GM19035 (cell line): Measurements from ENCODE around the gene MRPL11.
A peak's percentile ranks its signal among the peaks of the same experiment; 100 is the strongest.
"Not testable (repeated sequence)": the region's sequence is repeated elsewhere in the genome, so short reads cannot be mapped to it uniquely, and the experiment has no call there.

Experiments
- ATAC-seq: cut with Tn5 transposase; IDR thresholded peaks from one replicate; pipeline ENCODE4 v1.9.1; 2021; ENCODE audit not compliant: unreplicated experiment

The MRPL11 gene

GRCh38 chr11:66431871-66432329 lies 6.7 kb downstream of the MRPL11 start:
- not testable (repeated sequence) for ATAC-seq

GRCh38 chr11:66431287-66431686 lies 7.4 kb downstream of the MRPL11 start:
- ATAC-seq, result not testable (repeated sequence)

- no peak for ATAC-seq
These were observed 8.6 kb downstream of the MRPL11 start for GRCh38 chr11:66429983-66430602.

GRCh38 chr11:66428933-66429332 lies 9.7 kb downstream of the MRPL11 start:
- ATAC-seq, result no peak

GRCh38 chr11:66426314-66426713 lies 12.3 kb downstream of the MRPL11 start:
- ATAC-seq, result no peak

GRCh38 chr11:66421492-66422205 lies 17.0 kb downstream of the MRPL11 start:
- ATAC-seq, result peak; percentile 62

- ATAC-seq, result no peak
These were observed 17.8 kb downstream of the MRPL11 start, which contains the start of gene NPAS4 for GRCh38 chr11:66420671-66421476. TSS of gene NPAS4 (plus strand) at chr11:66421035. CDS start at chr11:66421180, 145 bp downstream.

- ATAC-seq, result no peak
These were observed 18.8 kb downstream of the MRPL11 start for GRCh38 chr11:66419825-66420224.

- no peak for ATAC-seq
These were observed 19.7 kb downstream of the MRPL11 start for GRCh38 chr11:66418986-66419308.

GRCh38 chr11:66418168-66418985 lies 20.3 kb downstream of the MRPL11 start:
- ATAC-seq, result no peak

GRCh38 chr11:66417000-66417399 lies 21.6 kb downstream of the MRPL11 start:
- ATAC-seq, result no peak

- ATAC-seq, result no peak
These were observed 23.2 kb downstream of the MRPL11 start for GRCh38 chr11:66415423-66415822.

GRCh38 chr11:66414120-66414934 lies 24.3 kb downstream of the MRPL11 start:
- no peak for ATAC-seq

GRCh38 chr11:66413167-66413566 lies 25.5 kb downstream of the MRPL11 start:
- ATAC-seq, result no peak

- ATAC-seq, result no peak
These were observed 26.5 kb downstream of the MRPL11 start for GRCh38 chr11:66412110-66412509.

GRCh38 chr11:66411323-66411722 lies 27.3 kb downstream of the MRPL11 start:
- ATAC-seq, result no peak

GRCh38 chr11:66410191-66410590 lies 28.5 kb downstream of the MRPL11 start:
- no peak for ATAC-seq

GRCh38 chr11:66409226-66409625 lies 29.4 kb downstream of the MRPL11 start:
- ATAC-seq, result no peak

- no peak for ATAC-seq
These were observed 30.0 kb downstream of the MRPL11 start for GRCh38 chr11:66408488-66409214.
